Stimulated activated CD8-positive, alpha-beta memory T cell treated with anti-CD3 and anti-CD28 coated beads, Interleukin-12 subunit alpha, Interleukin-12 subunit beta, amount 100 ng/mL, for 24 hours (primary cell): Measurements from ENCODE around the gene FBXW12.

ENCODE experiments used
- DNase-seq: peaks from one replicate; pipeline ENCODE4 v3.0.0-alpha.2; 2020; ENCODE audit errors: extremely low read depth

Gene FBXW12

DNA sequence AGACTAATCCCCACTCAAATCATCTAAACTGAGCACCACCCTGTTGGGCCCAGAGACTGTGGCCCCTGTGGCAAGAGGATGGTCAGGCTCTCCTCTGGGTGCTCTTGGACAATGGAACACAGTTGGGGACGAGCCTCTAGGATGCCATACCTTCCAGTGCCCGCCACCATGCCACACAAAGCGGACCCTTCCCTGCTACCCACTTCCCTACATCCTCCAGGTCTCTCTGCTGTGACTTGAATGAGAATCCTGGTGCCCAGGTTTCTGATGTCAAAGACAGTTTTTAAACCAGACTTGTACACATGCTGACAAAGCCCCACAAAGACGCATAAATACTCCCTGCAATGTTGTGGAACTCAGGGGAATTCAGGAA, 63.2 kb downstream of the FBXW12 start:
- DNase-seq = no peak

DNA sequence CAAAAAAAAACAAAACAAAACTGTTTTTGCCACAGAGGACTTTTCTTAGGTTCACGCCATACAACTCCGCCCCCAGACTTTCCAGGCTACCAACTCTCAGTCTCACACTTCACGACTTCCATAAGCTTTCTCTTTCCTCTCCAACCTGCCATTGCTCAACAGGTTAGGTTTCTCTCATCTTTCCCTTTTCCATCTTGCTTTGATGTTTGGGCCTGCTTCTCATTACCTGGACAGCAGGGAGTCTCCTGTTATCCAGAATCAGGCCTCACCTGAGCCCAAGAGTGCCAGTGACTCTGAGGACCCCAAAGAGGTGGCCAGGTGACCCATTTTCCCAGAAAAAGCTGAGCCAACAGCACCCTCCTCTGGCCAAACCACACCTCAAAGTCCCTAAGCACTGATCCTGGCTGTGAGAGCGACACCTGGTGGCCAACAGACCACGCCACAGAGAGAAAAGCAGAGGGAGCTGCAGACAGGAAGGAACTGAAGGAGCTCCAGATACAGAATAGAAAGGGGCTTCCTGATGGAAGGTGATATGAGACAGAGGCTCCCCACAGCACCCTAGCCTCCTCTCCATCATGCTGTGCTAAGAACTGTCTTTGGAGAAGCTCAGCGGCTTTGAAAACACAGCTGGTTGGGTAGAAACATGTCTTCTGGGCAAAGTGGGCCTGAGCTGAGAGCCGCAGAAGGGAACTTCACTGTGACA, 63.9 kb downstream of the FBXW12 start:
- peak; percentile 63 for DNase-seq

DNA sequence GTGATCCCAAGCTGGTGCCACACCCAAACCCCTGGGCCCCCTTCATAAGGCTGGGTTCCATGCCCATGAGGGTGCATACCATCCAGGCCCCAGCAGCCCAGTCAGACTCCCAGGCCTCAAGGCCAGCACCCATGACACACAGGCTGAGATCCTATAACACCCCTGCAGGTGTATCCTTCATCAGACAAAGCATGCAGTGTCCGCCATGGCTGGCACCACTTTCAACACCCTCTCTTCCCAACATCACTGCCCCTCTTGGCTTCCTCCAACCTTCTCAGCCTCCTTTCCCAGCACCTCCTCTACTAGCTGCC, 64.4 kb downstream of the FBXW12 start:
- DNase-seq = no peak

DNA sequence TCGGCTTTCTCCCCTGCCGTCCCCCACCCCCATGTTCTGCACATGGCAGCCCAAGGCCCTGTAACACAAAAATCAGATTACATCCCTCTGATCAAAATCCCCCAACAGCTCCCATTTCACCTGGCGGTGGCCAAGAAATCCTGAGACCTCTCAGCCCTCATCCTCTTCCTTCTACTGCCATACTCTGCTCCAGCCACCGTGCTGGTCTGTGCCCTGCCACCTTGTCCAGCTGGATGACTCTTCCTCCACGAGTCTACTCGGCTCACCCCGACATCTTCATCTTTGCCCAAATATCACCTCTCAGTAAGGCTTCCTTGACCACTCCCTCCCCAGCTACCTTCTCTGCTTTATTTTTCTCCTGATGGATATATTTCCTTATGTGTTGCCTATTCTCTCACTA, 64.8 kb downstream of the FBXW12 start:
- no peak for DNase-seq

DNA sequence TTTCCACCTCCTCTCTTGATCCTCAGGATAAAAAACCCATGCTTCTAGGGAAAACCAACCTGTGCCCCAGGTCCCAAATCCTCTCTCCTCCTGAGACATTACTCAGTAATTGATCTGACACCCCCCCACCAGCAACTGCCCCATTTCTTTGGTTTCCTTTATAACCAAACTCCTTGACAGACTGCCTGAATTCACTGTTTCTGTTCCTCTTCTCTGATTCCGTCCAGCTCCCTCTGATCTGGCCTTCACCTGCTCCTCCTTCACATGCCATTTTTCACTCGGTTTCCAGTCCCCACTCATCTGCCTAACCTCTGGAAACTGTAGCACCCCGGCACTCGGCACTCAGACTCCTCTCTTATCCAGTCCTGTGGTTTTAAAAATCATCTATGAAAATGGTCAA, 65.8 kb downstream of the FBXW12 start:
- no peak for DNase-seq

DNA sequence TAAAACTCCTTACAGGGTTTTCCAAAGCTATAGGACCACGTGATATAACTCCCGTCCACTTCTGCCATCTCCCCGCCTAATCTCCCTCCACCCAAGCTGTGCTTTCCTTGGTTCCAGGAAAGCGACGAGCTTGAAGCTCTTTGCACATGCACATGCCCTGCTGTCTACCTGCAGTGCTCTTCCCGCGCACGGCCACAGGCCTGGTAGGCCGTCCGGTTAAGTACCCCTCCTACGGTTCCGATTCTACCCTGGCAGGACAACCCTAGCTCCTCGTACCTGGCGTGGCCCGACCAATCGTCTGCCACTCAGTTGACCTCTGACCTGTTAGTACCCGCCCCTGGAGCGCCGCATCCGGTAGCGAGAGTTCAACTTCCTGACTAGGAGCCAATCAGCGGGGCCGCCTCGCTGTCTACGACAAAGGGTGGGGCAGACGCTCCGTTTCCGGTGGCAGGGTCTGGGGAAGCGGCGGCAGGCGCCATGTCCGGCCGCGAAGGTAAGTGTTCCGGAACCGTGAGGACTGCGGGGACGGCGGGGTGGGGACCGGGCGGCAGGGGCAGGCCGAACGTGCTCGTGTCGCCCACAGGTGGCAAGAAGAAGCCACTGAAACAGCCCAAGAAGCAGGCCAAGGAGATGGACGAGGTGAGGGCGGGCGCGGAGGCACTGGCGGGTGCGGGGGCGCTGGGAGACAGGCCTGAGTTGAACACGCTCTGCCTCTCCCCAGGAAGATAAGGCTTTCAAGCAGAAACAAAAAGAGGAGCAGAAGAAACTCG, 68.0 kb downstream of the FBXW12 start, which contains the start of the genes CCDC51 and TMA7:
Gene CCDC51, minus strand, starts transcription at position 300 of the 770 bp plus-strand sequence. CDS start 4,991 bp downstream, outside the sequence.
Gene TMA7, plus strand, starts transcription at position 438 of the 770 bp plus-strand sequence. Its CDS starts 40 bp downstream, at position 478.
- peak; percentile 93 for DNase-seq

DNA sequence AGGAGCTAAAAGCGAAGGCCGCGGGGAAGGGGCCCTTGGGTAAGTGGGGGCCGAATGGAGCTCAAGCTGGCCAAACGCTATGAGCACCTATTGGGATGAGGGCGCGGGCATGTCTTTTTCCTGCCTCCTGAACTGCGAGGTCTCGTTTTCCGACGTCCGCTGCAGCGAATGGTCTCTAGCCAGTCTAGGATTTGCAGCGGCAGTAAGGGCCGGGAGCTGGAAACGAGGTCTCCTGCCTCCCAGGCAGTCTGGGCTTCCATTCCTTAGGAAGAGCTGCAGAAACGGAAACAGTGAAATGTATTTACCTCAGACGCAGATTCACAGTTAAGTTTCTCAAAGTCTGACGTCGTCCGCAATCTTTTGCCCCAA, 68.6 kb downstream of the FBXW12 start:
- DNase-seq = no peak

DNA sequence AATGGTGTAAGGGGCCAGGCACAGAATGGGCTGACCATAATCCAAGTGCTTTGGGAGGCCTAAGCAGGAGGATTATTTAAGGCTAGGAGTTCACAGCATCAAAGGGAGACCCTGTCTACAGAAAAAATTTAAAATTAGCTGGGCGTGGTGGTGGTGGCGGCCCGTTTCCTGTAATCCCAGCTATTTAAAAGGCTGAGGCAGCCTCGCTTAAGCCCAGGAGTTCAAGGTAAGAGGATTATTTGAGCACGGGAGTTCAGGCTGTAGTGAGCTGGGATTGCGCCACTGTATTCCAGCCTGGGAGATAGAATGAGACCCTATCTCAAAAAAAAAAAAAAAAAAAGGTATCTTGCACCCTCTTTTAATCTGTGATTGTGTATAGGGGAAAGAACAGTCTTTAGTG, 69.9 kb downstream of the FBXW12 start:
- DNase-seq = no peak
